PC-9 (cell line): ENCODE measurements around the gene ISM1. TPM values are rescaled to one million over a fixed set of nuclear protein-coding genes. Genes with fewer than 3 reads are reported as not detected.

ENCODE experiments used
- BruUV-seq: library from RNA; stranded (reverse); fragments of 400-500 nt; replicated peaks from 2 replicates; lab custom pipeline; 2021; lab: Mats Ljungman, UMichigan
- CTCF ChIA-PET: fragments of 300-600 bp; sonication (Branson Sonifier 250); formaldehyde crosslinking; loops from one replicate; lab custom pipeline; 2022; ENCODE audit warnings: antibody characterized with exemption; lab: Charles Lee
- POLR2A ChIA-PET: fragments of 300-600 bp; sonication (Branson Sonifier 250); formaldehyde crosslinking; loops from one replicate; lab custom pipeline; 2022; ENCODE audit warnings: antibody characterized with exemption; ENCODE audit not compliant: unreplicated experiment; lab: Charles Lee
- DNase-seq, 2 experiments: peaks; one replicate each; pipeline versions ENCODE4 v3.0.0 to v3.0.0-alpha.2; 2015 to 2022; ENCODE audit warnings: mixed read lengths in 1 of 2
- H2AFZ ChIP-seq: fragments of 200-600 bp; sonication (generic); 2 replicates; pipeline ENCODE4 v1.8.1; 2017; ENCODE audit warnings: antibody characterized with exemption
- H3F3A ChIP-seq: fragments of 200-600 bp; sonication (generic); 2 replicates; pipeline ENCODE4 v1.8.1; 2017; ENCODE audit warnings: antibody characterized with exemption, mild to moderate bottlenecking, low read depth; ENCODE audit not compliant: insufficient read depth
- H3K27ac ChIP-seq: fragments of 200-600 bp; sonication (generic); 2 replicates; pipeline ENCODE4 v1.6.1; 2016; ENCODE audit warnings: mixed run types
- H3K27me3 ChIP-seq: fragments of 200-600 bp; sonication (generic); 2 replicates; pipeline ENCODE4 v1.6.1; 2016; ENCODE audit warnings: low read depth, mixed run types; ENCODE audit not compliant: insufficient read depth
- H3K36me3 ChIP-seq: fragments of 200-600 bp; sonication (generic); 2 replicates; pipeline ENCODE4 v1.6.1; 2016; ENCODE audit warnings: low read depth, mixed run types
- H3K4me1 ChIP-seq: fragments of 200-600 bp; sonication (generic); replicated peaks from 2 replicates; pipeline ENCODE4 v1.6.1; 2016; ENCODE audit warnings: mixed run types; ENCODE audit not compliant: insufficient read depth
- H3K4me2 ChIP-seq: fragments of 200-600 bp; sonication (generic); 2 replicates; pipeline ENCODE4 v1.6.1; 2017; ENCODE audit warnings: mixed run types
- H3K4me3 ChIP-seq: fragments of 200-600 bp; sonication (generic); 2 replicates; pipeline ENCODE4 v1.6.1; 2016; ENCODE audit warnings: mixed run types
- H3K79me2 ChIP-seq: fragments of 200-600 bp; sonication (generic); 2 replicates; pipeline ENCODE4 v1.6.1; 2017; ENCODE audit warnings: low read depth, mixed run types
- H3K9me2 ChIP-seq: fragments of 200-600 bp; sonication (generic); 2 replicates; pipeline ENCODE4 v1.8.1; 2017; ENCODE audit warnings: mild to moderate bottlenecking; ENCODE audit not compliant: insufficient read depth
- H3K9me3 ChIP-seq: fragments of 200-600 bp; sonication (generic); 2 replicates; pipeline ENCODE4 v1.8.1; 2016; ENCODE audit warnings: low read depth; ENCODE audit not compliant: insufficient read depth
- H4K20me1 ChIP-seq: fragments of 200-600 bp; sonication (generic); 2 replicates; pipeline ENCODE4 v1.8.1; 2017; ENCODE audit not compliant: insufficient read depth
- EZH2 ChIP-seq: fragments of 200-600 bp; sonication (generic); IDR thresholded peaks from 2 replicates; pipeline ENCODE4 v1.8.0; 2017; ENCODE audit warnings: antibody characterized with exemption, low read depth
- intact Hi-C: fragments of 100-400 bp; cut with micrococcal nuclease; formaldehyde crosslinking; loops from one replicate; pipeline ENCODE4 v1.10.0; 2022; ENCODE audit not compliant: unreplicated experiment
- total RNA-seq: library from RNA; stranded (reverse); gene quantifications from 2 replicates; pipeline ENCODE4 v1.2.3, GENCODE V29; 2021
- TF ChIP-seq, protein P1 (sequence below): fragments of 200-600 bp; sonication (generic); conservative IDR thresholded peaks from 2 replicates; pipeline ENCODE4 v1.6.1; 2017; ENCODE audit warnings: mixed run types, antibody characterized with exemption, mild to moderate bottlenecking, moderate library complexity

Gene ISM1
- total RNA-seq, 1 experiment from 2014 or later: not detected

DNA sequence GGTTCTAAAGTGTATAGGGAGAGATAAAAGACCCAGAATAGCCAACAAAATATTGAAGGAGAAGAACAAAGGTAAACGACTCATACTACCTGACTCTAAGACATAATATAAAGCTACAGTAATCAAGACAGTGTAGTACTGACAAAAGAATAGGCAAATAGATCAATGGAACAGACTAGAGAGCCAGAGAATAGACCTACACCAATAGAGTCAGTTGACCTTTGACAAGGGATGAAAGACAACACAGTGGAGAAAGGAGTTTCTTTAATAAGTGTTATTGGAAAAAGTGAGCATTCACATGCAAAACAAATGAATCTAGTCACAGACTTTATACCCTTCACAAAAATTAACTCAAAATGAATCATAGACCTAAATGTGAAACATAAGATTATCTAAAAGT is 96.4 kb downstream of the ISM1 start:
- H3K36me3 ChIP-seq: no peaks in the 10 kb centered on the region
- H3K27ac ChIP-seq: no peak overlapping the region
- no peaks in the 10 kb centered on the region for H4K20me1 ChIP-seq
- no TSS peak for BruUV-seq
- POLR2A ChIA-PET: no interaction called here
- no peak overlapping the region for H3K4me3 ChIP-seq
- CTCF ChIA-PET: no interaction called here
- H3K4me2 ChIP-seq: no peak overlapping the region
- intact Hi-C loops: no loop called here
- no peaks in the 10 kb centered on the region for H3K79me2 ChIP-seq
- no peaks in the 10 kb centered on the region for H3K9me3 ChIP-seq
- TF ChIP-seq, protein P1, sequence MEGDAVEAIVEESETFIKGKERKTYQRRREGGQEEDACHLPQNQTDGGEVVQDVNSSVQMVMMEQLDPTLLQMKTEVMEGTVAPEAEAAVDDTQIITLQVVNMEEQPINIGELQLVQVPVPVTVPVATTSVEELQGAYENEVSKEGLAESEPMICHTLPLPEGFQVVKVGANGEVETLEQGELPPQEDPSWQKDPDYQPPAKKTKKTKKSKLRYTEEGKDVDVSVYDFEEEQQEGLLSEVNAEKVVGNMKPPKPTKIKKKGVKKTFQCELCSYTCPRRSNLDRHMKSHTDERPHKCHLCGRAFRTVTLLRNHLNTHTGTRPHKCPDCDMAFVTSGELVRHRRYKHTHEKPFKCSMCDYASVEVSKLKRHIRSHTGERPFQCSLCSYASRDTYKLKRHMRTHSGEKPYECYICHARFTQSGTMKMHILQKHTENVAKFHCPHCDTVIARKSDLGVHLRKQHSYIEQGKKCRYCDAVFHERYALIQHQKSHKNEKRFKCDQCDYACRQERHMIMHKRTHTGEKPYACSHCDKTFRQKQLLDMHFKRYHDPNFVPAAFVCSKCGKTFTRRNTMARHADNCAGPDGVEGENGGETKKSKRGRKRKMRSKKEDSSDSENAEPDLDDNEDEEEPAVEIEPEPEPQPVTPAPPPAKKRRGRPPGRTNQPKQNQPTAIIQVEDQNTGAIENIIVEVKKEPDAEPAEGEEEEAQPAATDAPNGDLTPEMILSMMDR: no peak
- TF ChIP-seq EZH2: no peak
- H3F3A ChIP-seq: no peaks in the 10 kb centered on the region
- no peak for DNase-seq
- H3K4me1 ChIP-seq: no peaks in the 10 kb centered on the region
- no peak overlapping the region for H2AFZ ChIP-seq
- H3K9me2 ChIP-seq: no peaks in the 10 kb centered on the region
- no peaks in the 10 kb centered on the region for H3K27me3 ChIP-seq

DNA sequence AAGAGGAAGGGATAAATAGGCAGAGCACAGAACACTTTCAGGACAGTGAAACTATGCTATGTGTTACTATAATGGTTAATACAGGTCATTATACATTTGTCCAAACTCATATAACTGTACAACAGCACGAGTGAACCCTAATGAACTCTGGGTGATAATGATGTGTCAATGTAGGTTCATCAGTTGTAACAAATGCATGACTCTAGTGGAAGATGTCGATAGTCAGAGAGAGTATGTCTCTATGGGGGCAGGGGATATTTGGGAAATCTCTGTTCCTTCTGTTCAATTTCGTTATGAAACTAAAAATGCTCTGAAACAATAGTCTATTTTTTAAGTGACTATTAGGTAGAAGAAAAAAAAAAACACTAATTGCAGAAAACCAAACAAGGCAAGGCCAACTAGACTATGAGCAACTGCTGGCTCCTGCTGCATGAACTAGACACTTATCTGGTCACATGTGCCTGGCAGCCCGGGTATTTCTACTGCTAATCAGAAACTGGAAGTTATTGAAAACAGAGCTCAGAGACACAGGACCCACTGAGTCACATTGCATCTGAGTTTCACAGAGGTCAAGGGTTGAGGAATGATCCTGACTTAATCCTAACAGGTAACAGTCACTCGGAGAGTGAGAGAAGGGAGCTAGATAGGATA is 97.9 kb downstream of the ISM1 start:
- no peaks in the 10 kb centered on the region for H3K79me2 ChIP-seq

GRCh38 chr20:13320702-13321101 is 99.6 kb downstream of the ISM1 start:
- Histone ChIP-seq H3F3A (no peaks in the 10 kb centered on the region), H3K27ac (no peak overlapping the region), H3K27me3 (no peaks in the 10 kb centered on the region), H3K4me1 (no peaks in the 10 kb centered on the region), H3K79me2 (no peaks in the 10 kb centered on the region), H3K36me3 (no peaks in the 10 kb centered on the region), H4K20me1 (no peaks in the 10 kb centered on the region), H3K4me3 (no peak overlapping the region), H3K9me2 (no peaks in the 10 kb centered on the region), H3K4me2 (no peak overlapping the region), H3K9me3 (no peaks in the 10 kb centered on the region), H2AFZ (no peak overlapping the region)
- DNase-seq: no peak
- ChIA-PET POLR2A (no interaction called here), CTCF (no interaction called here)
- BruUV-seq: no TSS peak
- intact Hi-C loops: no loop called here
- TF ChIP-seq, protein P1: no peak
- TF ChIP-seq EZH2: no peak

More for the DNA sequence above, 97.9 kb downstream of the ISM1 start:
- no peaks in the 10 kb centered on the region for H3F3A ChIP-seq
- intact Hi-C loops: no loop called here
- POLR2A ChIA-PET: no interaction called here
- no peak overlapping the region for H2AFZ ChIP-seq
- TF ChIP-seq EZH2: no peak
- H3K4me3 ChIP-seq: no peak overlapping the region
- no peaks in the 10 kb centered on the region for H4K20me1 ChIP-seq
- no peak overlapping the region for H3K27ac ChIP-seq
- H3K9me3 ChIP-seq: no peaks in the 10 kb centered on the region
- no peak for DNase-seq
- BruUV-seq: no TSS peak
- no peaks in the 10 kb centered on the region for H3K9me2 ChIP-seq
- no peaks in the 10 kb centered on the region for H3K36me3 ChIP-seq
- H3K4me2 ChIP-seq: no peak overlapping the region
- CTCF ChIA-PET: no interaction called here
- no peaks in the 10 kb centered on the region for H3K4me1 ChIP-seq
- H3K27me3 ChIP-seq: no peaks in the 10 kb centered on the region

DNA sequence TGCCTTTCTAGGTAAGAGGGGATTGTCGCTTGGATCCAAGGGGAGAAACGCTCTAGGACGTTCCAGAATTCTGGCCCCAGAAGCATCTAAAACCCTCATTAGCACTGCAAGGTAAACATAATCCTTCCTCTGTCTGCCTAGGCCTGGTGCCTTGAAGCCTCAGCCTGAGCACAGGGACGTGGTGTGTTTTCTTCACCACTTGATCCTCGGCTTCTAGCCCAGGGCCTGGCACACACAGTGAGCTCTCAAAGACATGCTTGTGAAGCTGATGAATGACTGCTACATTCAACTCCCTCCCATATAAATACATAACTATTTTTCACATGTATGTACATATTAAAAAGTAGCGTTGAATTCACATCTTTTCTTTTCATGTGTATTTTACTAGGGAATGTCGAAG is 100.3 kb downstream of the ISM1 start:
- CTCF ChIA-PET: no interaction called here
- intact Hi-C loops: no loop called here
- no peaks in the 10 kb centered on the region for H3K27me3 ChIP-seq
- H3K4me1 ChIP-seq: no peaks in the 10 kb centered on the region
- no peaks in the 10 kb centered on the region for H4K20me1 ChIP-seq
- H2AFZ ChIP-seq: no peak overlapping the region
- no peaks in the 10 kb centered on the region for H3F3A ChIP-seq
- no peaks in the 10 kb centered on the region for H3K36me3 ChIP-seq
- BruUV-seq: no TSS peak
- H3K79me2 ChIP-seq: no peaks in the 10 kb centered on the region
- no peak overlapping the region for H3K27ac ChIP-seq
- H3K4me2 ChIP-seq: no peak overlapping the region
- H3K9me2 ChIP-seq: no peaks in the 10 kb centered on the region
- no peak for DNase-seq
- POLR2A ChIA-PET: no interaction called here
- TF ChIP-seq EZH2: no peak
- TF ChIP-seq, protein P1: no peak
- no peak overlapping the region for H3K4me3 ChIP-seq
- H3K9me3 ChIP-seq: no peaks in the 10 kb centered on the region
